Stomach (tissue), 4 donors: ENCODE results near the gene NLK.

ENCODE experiments used
- CTCF ChIP-seq, 7 experiments: fragments of 450-650 bp in 4 of 7; fragments of 200-600 bp in 3 of 7; sonication (generic) in 3 of 7; IDR thresholded peaks; one replicate each; pipeline ENCODE4 v1.5.1; 2016 to 2019; ENCODE audit warnings: antibody characterized with exemption in 7 of 7, control low read depth in 2 of 7, mild to moderate bottlenecking in 1 of 7
- EP300 ChIP-seq: sonication (generic); formaldehyde crosslinking; IDR thresholded peaks from one replicate; pipeline ENCODE4 v1.6.1; 2017; ENCODE audit warnings: antibody characterized with exemption
- POLR2A ChIP-seq, 4 donors: fragments of 450-650 bp; IDR thresholded peaks; one replicate each; pipeline ENCODE4 v1.6.1; 2016; ENCODE audit warnings: antibody characterized with exemption in 4 of 4, control low read depth in 2 of 4, mild to moderate bottlenecking in 1 of 4, moderate library complexity in 1 of 4
- POLR2AphosphoS5 ChIP-seq, 3 donors: sonication (generic); formaldehyde crosslinking; IDR thresholded peaks; one replicate each; pipeline ENCODE4 v1.6.1; 2016; ENCODE audit warnings: antibody characterized with exemption in 3 of 3

GRCh38 chr17:28110184-28110583, 67.7 kb downstream of the NLK start:
- no peak for TF ChIP-seq POLR2AphosphoS5 (IDR thresholded peaks at IDR 0.05)
- no peak for TF ChIP-seq CTCF (IDR thresholded peaks at IDR 0.05)
- no peak for TF ChIP-seq EP300
- no peak for TF ChIP-seq POLR2A (IDR thresholded peaks at IDR 0.05)
